Spleen (tissue), 7 donors: ENCODE measurements around the gene CAMK1D.

Experiments
- CTCF ChIP-seq, 11 experiments: fragments of 200-600 bp in 7 of 11; fragments of 450-650 bp in 4 of 11; sonication (generic) in 4 of 11; IDR thresholded peaks in 8 of 11; conservative IDR thresholded peaks in 3 of 11; 1 replicate in 7 of 11; 2 replicates in 4 of 11; pipeline versions ENCODE4 v1.4.0 to v1.8.0; 2016 to 2021; ENCODE audit warnings: antibody characterized with exemption in 11 of 11, inconsistent platforms in 4 of 11, mild to moderate bottlenecking in 1 of 11
- POLR2A ChIP-seq, 3 donors: fragments of 450-650 bp; IDR thresholded peaks; one replicate each; pipeline ENCODE4 v1.5.1; 2017; ENCODE audit warnings: antibody characterized with exemption in 3 of 3, mild to moderate bottlenecking in 1 of 3
- POLR2AphosphoS5 ChIP-seq, 3 donors: sonication (generic); formaldehyde crosslinking; IDR thresholded peaks; one replicate each; pipeline ENCODE4 v1.5.1; 2017; ENCODE audit warnings: antibody characterized with exemption in 3 of 3
- donor health status: DM: no; HTN: no; CAD: no; lungs with moderate emphysema.
- donor health status: DM: no; HTN: no; CAD: no.
- donor health status: DM: no; HTN: no; CAD: no.

GRCh38 chr10:12791728-12792127 is 442.4 kb downstream of the CAMK1D start:
- TF ChIP-seq CTCF (IDR thresholded peaks at IDR 0.05 in 8 of 11, conservative IDR thresholded peaks at IDR 0.05 in 3 of 11) (no peak), POLR2AphosphoS5 (IDR thresholded peaks at IDR 0.05) (no peak), POLR2A (IDR thresholded peaks at IDR 0.05) (no peak)
